Activated CD4-positive, alpha-beta T cell treated with anti-CD3 and anti-CD28 coated beads, Interleukin-2, amount 50 U/mL, for 1 hour (primary cell): Measurements from ENCODE around the gene WHRN.

ENCODE experiments used
- DNase-seq: peaks from one replicate; pipeline ENCODE4 v3.0.0-alpha.2; 2020

The WHRN gene

DNA sequence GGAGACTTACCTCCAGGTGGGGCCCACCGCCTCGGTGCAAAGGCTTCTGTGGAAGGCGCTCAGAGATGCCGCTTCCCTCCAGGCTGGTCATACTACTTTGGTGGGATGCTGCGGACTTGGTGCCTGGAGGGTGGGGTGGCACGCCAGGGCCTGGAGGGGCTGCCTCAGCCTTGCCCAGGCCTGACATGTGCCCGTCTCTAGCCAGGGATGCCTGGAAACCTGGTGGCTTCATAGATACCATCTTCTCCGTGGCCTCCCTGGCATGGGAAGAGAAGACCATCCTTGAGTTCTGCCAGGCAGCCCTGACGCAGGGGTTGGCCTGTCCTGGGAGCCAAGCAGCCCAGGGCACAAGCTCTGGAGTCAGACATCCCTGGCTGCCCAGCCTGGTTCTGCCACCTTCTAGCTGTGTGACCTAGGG lies 147.4 kb downstream of the WHRN start:
- no peak for DNase-seq

DNA sequence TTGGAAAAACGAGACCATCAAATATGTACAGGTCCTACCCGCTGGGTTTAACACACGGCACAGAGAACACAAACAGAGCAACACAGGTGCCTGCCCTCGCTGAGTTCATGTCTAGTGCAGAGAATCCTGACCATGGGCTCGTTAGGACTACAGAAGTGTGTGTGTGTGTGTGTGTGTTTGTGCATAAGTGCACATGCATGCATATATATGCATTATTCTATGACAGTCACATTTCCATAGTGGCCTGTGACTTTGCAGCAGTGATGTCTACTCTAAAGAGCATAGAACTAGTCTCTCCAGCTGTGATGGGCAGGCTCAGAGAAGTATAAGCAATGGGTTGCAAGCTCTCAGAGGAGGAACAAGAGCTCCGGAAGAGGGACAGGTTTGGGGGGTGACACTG lies 147.9 kb downstream of the WHRN start:
- no peak for DNase-seq

GRCh38 chr9:114356792-114357191 lies 148.5 kb downstream of the WHRN start:
- no peak for DNase-seq

DNA sequence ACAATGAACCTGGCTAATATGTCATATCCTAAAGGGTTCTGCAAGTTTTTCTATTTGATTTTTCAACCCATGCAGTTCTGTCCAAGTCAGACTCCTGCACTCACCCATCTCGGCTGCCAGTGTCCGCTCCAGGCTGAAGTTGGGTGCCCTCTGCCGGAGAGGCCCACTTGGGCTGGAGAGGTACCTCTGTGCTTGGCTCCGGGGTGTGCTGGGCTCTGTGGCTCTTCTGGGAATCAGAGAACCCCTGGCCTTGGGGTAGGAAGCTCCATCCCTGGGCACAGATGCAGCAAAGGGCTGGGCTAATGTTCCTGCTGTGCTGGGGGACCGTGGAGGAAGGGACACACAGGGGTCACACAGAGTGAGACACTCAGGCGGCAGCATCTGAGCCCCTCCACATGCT lies 149.5 kb downstream of the WHRN start:
- no peak for DNase-seq
